ENCODE measurements around the gene C1orf232.

DNA sequence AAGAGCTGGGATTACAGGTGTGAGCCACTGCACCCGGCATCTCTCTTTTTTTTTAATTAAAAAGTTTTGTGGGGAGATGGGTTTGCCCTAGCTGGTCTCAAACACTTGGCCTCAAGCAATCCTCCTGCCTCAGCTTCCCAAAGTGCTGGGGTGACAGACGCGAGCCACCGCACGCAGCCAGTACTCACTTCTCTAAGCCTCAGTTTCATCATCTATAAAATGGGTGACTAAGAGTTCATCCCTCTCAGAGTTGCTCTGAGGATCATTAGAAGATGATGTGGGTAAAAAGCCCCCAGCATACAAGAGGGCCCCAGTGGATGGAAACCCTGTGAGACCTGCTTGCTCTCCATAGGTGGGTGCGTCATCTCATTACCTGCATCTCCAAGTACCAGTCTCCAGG lies 19.1 kb upstream of the C1orf232 start:
- TF ChIP-seq, protein P1, sequence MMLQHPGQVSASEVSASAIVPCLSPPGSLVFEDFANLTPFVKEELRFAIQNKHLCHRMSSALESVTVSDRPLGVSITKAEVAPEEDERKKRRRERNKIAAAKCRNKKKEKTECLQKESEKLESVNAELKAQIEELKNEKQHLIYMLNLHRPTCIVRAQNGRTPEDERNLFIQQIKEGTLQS (IDR thresholded peaks at IDR 0.05; ENCODE audit: insufficient read depth, low read depth, low read length): no peak
- TF ChIP-seq EZH2 (IDR thresholded peaks at IDR 0.05; ENCODE audit: low read depth, low read length, severe bottlenecking) (no peak), POLR2A (IDR thresholded peaks at IDR 0.05; ENCODE audit: control extremely low read depth in 1 of 2, low read depth in 2 of 2, low read length in 2 of 2) (no peak)
- TF ChIP-seq, protein P2, sequence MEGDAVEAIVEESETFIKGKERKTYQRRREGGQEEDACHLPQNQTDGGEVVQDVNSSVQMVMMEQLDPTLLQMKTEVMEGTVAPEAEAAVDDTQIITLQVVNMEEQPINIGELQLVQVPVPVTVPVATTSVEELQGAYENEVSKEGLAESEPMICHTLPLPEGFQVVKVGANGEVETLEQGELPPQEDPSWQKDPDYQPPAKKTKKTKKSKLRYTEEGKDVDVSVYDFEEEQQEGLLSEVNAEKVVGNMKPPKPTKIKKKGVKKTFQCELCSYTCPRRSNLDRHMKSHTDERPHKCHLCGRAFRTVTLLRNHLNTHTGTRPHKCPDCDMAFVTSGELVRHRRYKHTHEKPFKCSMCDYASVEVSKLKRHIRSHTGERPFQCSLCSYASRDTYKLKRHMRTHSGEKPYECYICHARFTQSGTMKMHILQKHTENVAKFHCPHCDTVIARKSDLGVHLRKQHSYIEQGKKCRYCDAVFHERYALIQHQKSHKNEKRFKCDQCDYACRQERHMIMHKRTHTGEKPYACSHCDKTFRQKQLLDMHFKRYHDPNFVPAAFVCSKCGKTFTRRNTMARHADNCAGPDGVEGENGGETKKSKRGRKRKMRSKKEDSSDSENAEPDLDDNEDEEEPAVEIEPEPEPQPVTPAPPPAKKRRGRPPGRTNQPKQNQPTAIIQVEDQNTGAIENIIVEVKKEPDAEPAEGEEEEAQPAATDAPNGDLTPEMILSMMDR (IDR thresholded peaks at IDR 0.05; ENCODE audit: control extremely low read depth in 1 of 3, insufficient read depth in 1 of 3, low read depth in 1 of 3, low read length in 3 of 3): no peak

All from H1 (cell line).